Measurements from ENCODE around the gene OR2A25. TPM values are rescaled to one million over a fixed set of nuclear protein-coding genes. Genes with fewer than 3 reads are reported as not detected.

The OR2A25 gene
- total RNA-seq, 1 experiment from 2014 or later: not detected

GRCh38 chr7:144102041-144102440 is 32.4 kb downstream of the OR2A25 start:
- CTCF ChIA-PET: interaction anchor here (1.6 kb wide), 1 partner anchor 26 kb away, joined by 9 read pairs; no protein-coding TSS in a partner anchor
- H3K36me3 Mint-ChIP-seq: no peaks in the 10 kb centered on the region
- TF ChIP-seq NFATC4 (CRISPR knock-in tag; IDR thresholded peaks at IDR 0.05) (no peak), ZNF263 (CRISPR knock-in tag; IDR thresholded peaks at IDR 0.05; ENCODE audit: low read depth) (no peak), MXD4 (CRISPR knock-in tag; IDR thresholded peaks at IDR 0.05; ENCODE audit: borderline replicate concordance) (no peak), RELA (CRISPR knock-in tag; IDR thresholded peaks at IDR 0.05; ENCODE audit: borderline replicate concordance) (no peak), GRHL2 (CRISPR knock-in tag; IDR thresholded peaks at IDR 0.05; ENCODE audit: insufficient replicate concordance, severe bottlenecking) (no peak), ZNF423 (CRISPR knock-in tag; IDR thresholded peaks at IDR 0.05) (no peak)
- H3K4me3 Mint-ChIP-seq: no peak overlapping the region
- DNase-seq (ENCODE audit: low spot score) (no peak), ATAC-seq (no peak)
- no peaks in the 10 kb centered on the region for H3K27me3 Mint-ChIP-seq (ENCODE audit: low read depth)
- H3K27ac Mint-ChIP-seq: no peak overlapping the region
- H3K9me3 Mint-ChIP-seq: no peaks in the 10 kb centered on the region
- POLR2A ChIA-PET: no interaction called here
- H3K4me1 Mint-ChIP-seq: no peaks in the 10 kb centered on the region

DNA sequence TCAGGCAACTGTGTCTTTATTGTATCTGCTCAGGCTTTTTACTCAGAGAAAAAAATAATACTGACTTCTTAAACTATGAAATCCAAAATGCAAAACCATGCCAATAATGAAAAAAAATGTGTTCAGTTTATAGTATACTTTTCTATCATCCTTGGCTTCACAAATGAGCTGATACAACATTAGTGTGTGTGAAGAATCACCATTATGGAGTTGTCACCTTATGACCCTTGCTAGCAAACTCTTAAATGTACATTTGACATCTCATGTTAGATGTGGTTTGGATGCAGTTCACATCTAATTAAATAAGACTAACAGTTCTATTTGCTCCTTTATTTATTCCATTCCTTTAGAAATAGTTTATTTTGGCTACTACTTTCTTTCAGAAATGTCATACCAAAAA is 35.6 kb downstream of the OR2A25 start:
- no peak overlapping the region for H3K4me3 Mint-ChIP-seq
- ATAC-seq (no peak), DNase-seq (ENCODE audit: low spot score) (no peak)
- POLR2A ChIA-PET: no interaction called here
- CTCF ChIA-PET: no interaction called here
- no peaks in the 10 kb centered on the region for H3K27me3 Mint-ChIP-seq (ENCODE audit: low read depth)
- no peaks in the 10 kb centered on the region for H3K36me3 Mint-ChIP-seq
- no peaks in the 10 kb centered on the region for H3K4me1 Mint-ChIP-seq
- no peaks in the 10 kb centered on the region for H3K9me3 Mint-ChIP-seq
- TF ChIP-seq, protein P1, sequence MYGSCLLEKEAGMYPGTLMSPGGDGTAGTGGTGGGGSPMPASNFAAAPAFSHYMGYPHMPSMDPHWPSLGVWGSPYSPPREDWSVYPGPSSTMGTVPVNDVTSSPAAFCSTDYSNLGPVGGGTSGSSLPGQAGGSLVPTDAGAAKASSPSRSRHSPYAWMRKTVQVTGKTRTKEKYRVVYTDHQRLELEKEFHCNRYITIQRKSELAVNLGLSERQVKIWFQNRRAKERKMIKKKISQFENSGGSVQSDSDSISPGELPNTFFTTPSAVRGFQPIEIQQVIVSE (CRISPR knock-in tag; IDR thresholded peaks at IDR 0.05; ENCODE audit: borderline replicate concordance): no peak
- TF ChIP-seq GRHL2 (CRISPR knock-in tag; IDR thresholded peaks at IDR 0.05; ENCODE audit: insufficient replicate concordance, severe bottlenecking) (no peak), JAZF1 (CRISPR knock-in tag; IDR thresholded peaks at IDR 0.05) (no peak), CREM (CRISPR knock-in tag; IDR thresholded peaks at IDR 0.05) (no peak), NR3C1 (CRISPR knock-in tag; conservative IDR thresholded peaks at IDR 0.05; ENCODE audit: low read depth) (no peak), NFATC4 (CRISPR knock-in tag; IDR thresholded peaks at IDR 0.05) (no peak), ZNF671 (CRISPR knock-in tag; IDR thresholded peaks at IDR 0.05) (no peak), KAT7 (CRISPR knock-in tag; IDR thresholded peaks at IDR 0.05; ENCODE audit: borderline replicate concordance) (no peak), PRRX2 (CRISPR knock-in tag; IDR thresholded peaks at IDR 0.05) (no peak)
- no peak overlapping the region for H3K27ac Mint-ChIP-seq

DNA sequence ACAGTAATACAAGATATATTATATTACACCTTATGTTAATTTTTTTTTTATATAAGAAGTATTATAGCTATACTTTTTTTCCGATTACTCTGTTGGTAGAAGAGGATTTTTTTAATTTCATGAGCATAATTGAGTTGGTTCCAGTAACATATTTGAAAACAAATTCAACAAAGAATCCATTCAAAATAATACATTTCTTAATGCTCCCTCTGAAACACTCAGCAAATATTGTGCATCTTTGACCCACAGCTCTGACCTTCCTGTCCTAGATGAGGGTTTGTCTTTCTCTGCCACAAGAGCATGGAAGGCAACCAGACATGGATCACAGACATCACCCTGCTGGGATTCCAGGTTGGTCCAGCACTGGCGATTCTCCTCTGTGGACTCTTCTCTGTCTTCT is 39.7 kb downstream of the OR2A25 start, which contains the start of gene OR2A2:
Gene OR2A2, plus strand, starts transcription at position 301 of the 400 bp plus-strand sequence. Its CDS starts 0 bp downstream, at position 301.
- ChIA-PET CTCF (no interaction called here), POLR2A (no interaction called here)
- ATAC-seq (no peak), DNase-seq (ENCODE audit: low spot score) (no peak)
- Mint-ChIP-seq H3K27me3 (ENCODE audit: low read depth) (no peaks in the 10 kb centered on the region), H3K27ac (no peak within 1 kb of the TSS), H3K9me3 (no peaks in the 10 kb centered on the region), H3K4me1 (no peaks in the 10 kb centered on the region), H3K4me3 (no peak within 1 kb of the TSS), H3K36me3 (no peaks in the 10 kb centered on the region)
- TF ChIP-seq KAT7 (CRISPR knock-in tag; IDR thresholded peaks at IDR 0.05; ENCODE audit: borderline replicate concordance) (no peak), FOXP4 (CRISPR knock-in tag; IDR thresholded peaks at IDR 0.05) (no peak)

DNA sequence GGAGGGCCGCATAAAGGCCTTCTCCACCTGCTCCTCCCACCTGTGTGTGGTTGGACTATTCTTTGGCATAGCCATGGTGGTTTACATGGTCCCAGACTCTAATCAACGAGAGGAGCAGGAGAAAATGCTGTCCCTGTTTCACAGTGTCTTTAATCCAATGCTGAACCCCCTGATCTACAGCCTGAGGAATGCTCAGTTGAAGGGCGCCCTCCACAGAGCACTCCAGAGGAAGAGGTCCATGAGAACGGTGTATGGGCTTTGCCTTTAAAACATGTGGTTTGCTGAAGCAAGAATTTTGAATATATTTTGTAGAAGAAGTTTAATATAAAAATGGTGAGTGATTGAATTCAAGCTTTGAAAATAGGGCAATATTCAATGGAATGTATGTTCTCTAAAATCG is 40.7 kb downstream of the OR2A25 start:
- no peak overlapping the region for H3K4me3 Mint-ChIP-seq
- no peaks in the 10 kb centered on the region for H3K36me3 Mint-ChIP-seq
- no peaks in the 10 kb centered on the region for H3K27me3 Mint-ChIP-seq (ENCODE audit: low read depth)
- ATAC-seq (peak; percentile 43; the same call in 1 of the 2 replicates), DNase-seq (ENCODE audit: low spot score) (no peak)
- ChIA-PET CTCF (no interaction called here), POLR2A (no interaction called here)
- no peaks in the 10 kb centered on the region for H3K9me3 Mint-ChIP-seq
- no peaks in the 10 kb centered on the region for H3K4me1 Mint-ChIP-seq
- TF ChIP-seq, protein P2, sequence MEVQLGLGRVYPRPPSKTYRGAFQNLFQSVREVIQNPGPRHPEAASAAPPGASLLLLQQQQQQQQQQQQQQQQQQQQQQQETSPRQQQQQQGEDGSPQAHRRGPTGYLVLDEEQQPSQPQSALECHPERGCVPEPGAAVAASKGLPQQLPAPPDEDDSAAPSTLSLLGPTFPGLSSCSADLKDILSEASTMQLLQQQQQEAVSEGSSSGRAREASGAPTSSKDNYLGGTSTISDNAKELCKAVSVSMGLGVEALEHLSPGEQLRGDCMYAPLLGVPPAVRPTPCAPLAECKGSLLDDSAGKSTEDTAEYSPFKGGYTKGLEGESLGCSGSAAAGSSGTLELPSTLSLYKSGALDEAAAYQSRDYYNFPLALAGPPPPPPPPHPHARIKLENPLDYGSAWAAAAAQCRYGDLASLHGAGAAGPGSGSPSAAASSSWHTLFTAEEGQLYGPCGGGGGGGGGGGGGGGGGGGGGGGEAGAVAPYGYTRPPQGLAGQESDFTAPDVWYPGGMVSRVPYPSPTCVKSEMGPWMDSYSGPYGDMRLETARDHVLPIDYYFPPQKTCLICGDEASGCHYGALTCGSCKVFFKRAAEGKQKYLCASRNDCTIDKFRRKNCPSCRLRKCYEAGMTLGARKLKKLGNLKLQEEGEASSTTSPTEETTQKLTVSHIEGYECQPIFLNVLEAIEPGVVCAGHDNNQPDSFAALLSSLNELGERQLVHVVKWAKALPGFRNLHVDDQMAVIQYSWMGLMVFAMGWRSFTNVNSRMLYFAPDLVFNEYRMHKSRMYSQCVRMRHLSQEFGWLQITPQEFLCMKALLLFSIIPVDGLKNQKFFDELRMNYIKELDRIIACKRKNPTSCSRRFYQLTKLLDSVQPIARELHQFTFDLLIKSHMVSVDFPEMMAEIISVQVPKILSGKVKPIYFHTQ (CRISPR knock-in tag; IDR thresholded peaks at IDR 0.05): no peak
- TF ChIP-seq ZNF232 (CRISPR knock-in tag; IDR thresholded peaks at IDR 0.05) (no peak), ZNF219 (CRISPR knock-in tag; IDR thresholded peaks at IDR 0.05; ENCODE audit: borderline replicate concordance) (no peak), ELF4 (CRISPR knock-in tag; IDR thresholded peaks at IDR 0.05; ENCODE audit: low read depth) (no peak), ZNF263 (CRISPR knock-in tag; IDR thresholded peaks at IDR 0.05; ENCODE audit: low read depth) (no peak), FOXK1 (CRISPR knock-in tag; IDR thresholded peaks at IDR 0.05) (no peak), SOX15 (CRISPR knock-in tag; IDR thresholded peaks at IDR 0.05) (no peak)
- TF ChIP-seq, protein P1 (CRISPR knock-in tag; IDR thresholded peaks at IDR 0.05; ENCODE audit: borderline replicate concordance): no peak
- TF ChIP-seq, protein P3, sequence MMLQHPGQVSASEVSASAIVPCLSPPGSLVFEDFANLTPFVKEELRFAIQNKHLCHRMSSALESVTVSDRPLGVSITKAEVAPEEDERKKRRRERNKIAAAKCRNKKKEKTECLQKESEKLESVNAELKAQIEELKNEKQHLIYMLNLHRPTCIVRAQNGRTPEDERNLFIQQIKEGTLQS (CRISPR knock-in tag; conservative IDR thresholded peaks at IDR 0.05): no peak
- H3K27ac Mint-ChIP-seq: no peak overlapping the region

All from WTC11 (cell line).